ENCODE measurements around the gene THRSP. TPM values are rescaled to one million over a fixed set of nuclear protein-coding genes. Genes with fewer than 3 reads are reported as not detected.

The THRSP gene
- total RNA-seq, 1 experiment from 2014 or later = not detected

- DNase-seq (ENCODE audit: low read depth) = no peak
- in situ Hi-C loops (cut with HindIII; ENCODE audit: low pct_unique_long_range_greater_than_20kb, low sequenced_read_pairs) = no loop called here
These were observed 49.1 kb downstream of the THRSP start for GRCh38 chr11:78112582-78113275.

Other genes with a start within 250 kb of the THRSP start
- gene RSF1, start 243.1 kb upstream of the THRSP start, total RNA-seq (2014; rRNA removed; shearing (Covaris generic); ENCODE audit: low replicate concordance) = 4.9 and 16.9 TPM in 2 replicates
- 6.8 and 21.1 TPM in 2 replicates for gene AAMDC, start 242.7 kb upstream of the THRSP start, total RNA-seq (2014; rRNA removed; shearing (Covaris generic); ENCODE audit: low replicate concordance)
- 10.7 and 21.6 TPM in 2 replicates for gene INTS4, start 69.2 kb upstream of the THRSP start, total RNA-seq (2014; rRNA removed; shearing (Covaris generic); ENCODE audit: low replicate concordance)
- 7.2 and 10.0 TPM in 2 replicates for gene KCTD14, start 40.6 kb upstream of the THRSP start, total RNA-seq (2014; rRNA removed; shearing (Covaris generic); ENCODE audit: low replicate concordance)
- gene NDUFC2, start 16.0 kb downstream of the THRSP start, total RNA-seq (2014; rRNA removed; shearing (Covaris generic); ENCODE audit: low replicate concordance) = 129 and 148 TPM in 2 replicates
- gene ALG8, start 75.8 kb downstream of the THRSP start, total RNA-seq (2014; rRNA removed; shearing (Covaris generic); ENCODE audit: low replicate concordance) = 27.6 and 108 TPM in 2 replicates
- 1.4 and 7.1 TPM in 2 replicates for gene KCTD21, start 124.8 kb downstream of the THRSP start, total RNA-seq (2014; rRNA removed; shearing (Covaris generic); ENCODE audit: low replicate concordance)
- 3.1 and 5.6 TPM in 2 replicates for gene USP35, start 125.1 kb downstream of the THRSP start, total RNA-seq (2014; rRNA removed; shearing (Covaris generic); ENCODE audit: low replicate concordance)